GM21515 (cell line): Measurements from ENCODE around the gene MMP21.
A peak's percentile ranks its signal among the peaks of the same experiment; 100 is the strongest.

ENCODE experiments used
- ATAC-seq: cut with Tn5 transposase; IDR thresholded peaks from one replicate; pipeline ENCODE4 v1.9.1; 2021; ENCODE audit not compliant: unreplicated experiment

The MMP21 gene

GRCh38 chr10:125775491-125776106 is at the start of gene MMP21:
TSS of gene MMP21 (minus strand) at chr10:125775821. CDS start at chr10:125775821, 0 bp downstream.
- ATAC-seq, result no peak

GRCh38 chr10:125824736-125825135 is 49.1 kb upstream of the MMP21 start:
- no peak for ATAC-seq

GRCh38 chr10:125823663-125824251 is 48.1 kb upstream of the MMP21 start:
- peak; percentile 4 for ATAC-seq

- peak; percentile 67 for ATAC-seq
These were observed 47.4 kb upstream of the MMP21 start, which contains the start of the genes BCCIP and UROS for GRCh38 chr10:125822878-125823662. TSS of gene BCCIP (plus strand) at chr10:125823546. CDS start at chr10:125823558, 12 bp downstream. TSS of gene UROS (minus strand) at chr10:125823258. CDS start at chr10:125816499, 6,759 bp downstream.

GRCh38 chr10:125820701-125821100 is 45.1 kb upstream of the MMP21 start:
- peak; percentile 48 for ATAC-seq

GRCh38 chr10:125817337-125817946 is 41.8 kb upstream of the MMP21 start:
- ATAC-seq, result no peak

- no peak for ATAC-seq
These were observed 40.9 kb upstream of the MMP21 start for GRCh38 chr10:125816548-125816947.

GRCh38 chr10:125815764-125816163 is 40.1 kb upstream of the MMP21 start:
- no peak for ATAC-seq

- no peak for ATAC-seq
These were observed 36.6 kb upstream of the MMP21 start for GRCh38 chr10:125812128-125812750.

- ATAC-seq, result no peak
These were observed 35.6 kb upstream of the MMP21 start for GRCh38 chr10:125811251-125811650.

- no peak for ATAC-seq
These were observed 32.4 kb upstream of the MMP21 start for GRCh38 chr10:125808047-125808446.

- ATAC-seq, result no peak
These were observed 27.1 kb upstream of the MMP21 start for GRCh38 chr10:125802739-125803138.

GRCh38 chr10:125802131-125802530 is 26.5 kb upstream of the MMP21 start:
- no peak for ATAC-seq

- no peak for ATAC-seq
These were observed 26.0 kb upstream of the MMP21 start for GRCh38 chr10:125801574-125801973.

- ATAC-seq, result no peak
These were observed 24.0 kb upstream of the MMP21 start for GRCh38 chr10:125799451-125800182.

- no peak for ATAC-seq
These were observed 22.5 kb upstream of the MMP21 start for GRCh38 chr10:125797994-125798662.

GRCh38 chr10:125797424-125797823 is 21.8 kb upstream of the MMP21 start:
- ATAC-seq, result no peak

GRCh38 chr10:125795637-125796190 is 20.1 kb upstream of the MMP21 start:
- no peak for ATAC-seq

GRCh38 chr10:125795128-125795527 is 19.5 kb upstream of the MMP21 start:
- no peak for ATAC-seq
